HG03196 (cell line): ENCODE measurements around the gene PRKAR1B.

Experiments
- ATAC-seq: cut with Tn5 transposase; IDR thresholded peaks from one replicate; pipeline ENCODE4 v1.9.1; 2021; ENCODE audit not compliant: unreplicated experiment

The PRKAR1B gene

GRCh38 chr7:501526-501925 lies 225.6 kb downstream of the PRKAR1B start:
- ATAC-seq, result no peak

- ATAC-seq, result no peak
These were observed 226.3 kb downstream of the PRKAR1B start for GRCh38 chr7:500521-501420.

- no peak for ATAC-seq
These were observed 227.1 kb downstream of the PRKAR1B start for GRCh38 chr7:499853-500485.
